HK-2 (cell line): Measurements from ENCODE around the gene MYO15B.

Source experiments
- DNase-seq: peaks from one replicate; pipeline ENCODE4 v3.0.0-alpha.2; 2018; ENCODE audit not compliant: unreplicated experiment

The MYO15B gene

DNA sequence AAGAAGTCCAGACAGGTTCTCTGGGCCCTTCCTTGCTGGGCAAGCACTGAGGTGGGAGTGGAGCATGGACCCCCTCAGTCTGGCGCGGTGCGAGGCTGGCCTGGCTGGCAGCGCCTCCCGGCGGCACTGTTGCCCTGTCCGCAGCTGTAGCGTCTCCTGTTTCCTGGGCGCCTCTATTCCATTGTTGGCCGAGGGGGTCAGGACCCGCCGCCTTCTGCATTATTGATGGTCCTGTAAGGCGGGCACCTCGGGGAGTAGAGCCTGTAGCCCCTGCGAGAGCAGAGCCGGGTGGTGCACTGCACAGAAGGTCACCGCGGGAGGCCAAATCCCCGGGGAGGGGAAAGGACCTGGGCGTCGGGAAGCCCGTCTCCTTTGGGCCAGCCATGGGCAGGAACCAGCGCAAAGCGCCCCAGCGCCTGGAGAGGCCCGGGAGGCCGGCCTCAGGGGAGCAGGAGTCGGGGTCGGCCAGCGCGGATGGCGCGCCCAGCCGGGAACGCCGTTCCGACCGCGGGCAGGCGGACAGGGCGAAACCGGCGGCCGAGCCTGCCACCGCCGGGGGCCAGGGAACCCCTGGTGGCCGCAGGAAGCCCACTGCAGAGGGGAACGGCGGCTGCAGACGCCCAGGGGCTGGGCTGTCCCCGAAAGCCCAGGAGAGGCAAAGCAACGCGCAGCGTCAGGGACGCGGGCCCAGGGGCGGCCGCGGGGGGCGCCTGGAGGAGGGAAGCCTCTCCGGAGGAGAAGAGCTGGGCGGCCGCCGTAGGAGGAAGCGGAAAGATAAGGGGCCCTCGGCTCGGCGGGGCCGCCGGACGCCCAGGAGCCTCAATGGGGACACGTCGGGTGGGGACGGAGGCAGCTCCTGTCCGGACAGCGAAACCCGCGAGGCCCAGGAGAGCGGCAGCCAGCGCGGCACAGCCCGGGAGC is at the start of gene MYO15B:
Gene MYO15B, plus strand, starts transcription at position 126 of the 921 bp plus-strand sequence. Its CDS starts 258 bp downstream, at position 384.
- no peak for DNase-seq

DNA sequence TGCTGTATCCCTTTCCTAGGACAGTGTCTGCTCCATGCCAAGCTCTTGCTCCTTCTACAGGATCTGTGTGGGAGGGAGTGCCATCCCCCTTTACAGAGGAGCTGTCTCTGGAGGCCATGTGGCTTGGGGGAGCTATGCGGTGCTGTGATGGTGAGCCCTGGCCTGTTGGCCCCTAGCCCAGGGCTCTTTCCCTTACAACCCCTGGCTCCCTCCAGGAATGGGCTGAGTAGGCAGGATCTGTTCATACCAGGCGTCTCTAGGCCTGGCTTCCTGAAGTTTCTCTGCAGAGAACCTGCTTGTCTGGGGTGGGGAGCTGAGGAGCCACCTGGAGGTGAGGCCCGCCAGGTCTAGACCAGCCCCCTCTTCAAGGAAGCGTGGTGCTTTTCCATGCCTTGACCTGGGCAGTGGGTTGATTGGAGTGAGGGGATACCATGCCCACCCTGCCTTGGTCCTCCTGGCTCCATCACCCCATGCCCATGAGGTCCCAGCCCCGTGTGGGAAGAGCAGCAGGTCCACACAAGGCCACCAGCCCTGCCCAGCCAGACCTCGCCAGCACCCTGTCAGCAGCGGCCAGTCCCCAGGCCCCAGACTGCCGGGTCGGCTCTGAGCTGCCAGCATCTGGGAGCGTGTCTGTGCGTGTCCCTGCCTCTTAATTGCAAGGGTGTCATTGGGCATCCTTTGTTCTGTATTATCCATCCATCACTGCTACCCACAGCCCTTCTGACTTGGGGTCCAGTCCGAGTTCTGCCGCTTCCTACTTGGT is 47.5 kb upstream of the MYO15B start:
- no peak for DNase-seq

DNA sequence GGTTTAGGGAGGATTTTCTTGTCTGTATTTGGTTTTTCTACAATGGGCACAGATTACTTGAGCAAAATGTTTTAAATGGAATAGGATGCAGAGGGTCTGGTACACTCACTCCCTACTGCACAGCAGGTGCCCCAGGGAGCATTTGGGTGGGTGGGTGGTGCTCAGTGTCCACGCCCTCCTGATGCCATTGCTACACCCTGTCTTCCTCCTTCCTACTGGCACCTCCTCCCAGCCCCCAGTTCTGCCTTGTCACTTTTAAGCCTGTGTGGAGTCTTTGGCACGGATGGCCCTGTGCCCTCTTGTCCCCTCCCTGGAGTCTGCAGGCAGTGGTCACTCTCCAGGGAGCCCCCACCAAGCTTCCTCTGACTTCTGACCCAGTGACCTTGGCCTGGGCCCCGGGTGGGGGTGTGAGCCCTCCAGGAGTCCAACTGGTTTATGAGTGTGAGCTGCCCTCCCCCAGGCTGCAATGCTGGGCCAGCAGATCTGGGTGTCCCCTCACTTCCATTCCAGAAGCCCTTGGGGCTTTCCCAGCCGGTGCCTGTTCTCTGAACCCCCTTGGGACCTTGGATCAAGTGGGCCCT is 46.6 kb upstream of the MYO15B start:
- DNase-seq, result no peak

DNA sequence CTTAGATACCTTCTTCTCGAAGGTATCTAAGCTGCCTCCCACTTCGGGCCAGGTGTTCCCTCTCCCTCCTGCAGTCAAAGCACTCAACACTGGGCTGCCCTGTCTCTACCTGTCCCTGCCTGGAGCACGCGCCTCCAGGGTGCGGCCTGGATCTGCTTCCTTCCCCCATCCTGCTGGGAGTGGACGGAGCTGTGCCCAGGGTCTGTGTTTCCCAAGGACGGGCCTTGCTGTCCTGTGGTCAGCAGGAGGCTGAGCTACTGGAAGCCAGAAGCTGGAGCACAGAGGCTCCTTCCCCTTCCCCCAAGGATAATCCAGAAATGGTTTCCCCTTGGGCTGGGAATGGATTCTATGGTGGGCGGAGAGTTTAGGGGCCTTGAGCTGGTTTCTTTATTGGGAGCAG is 45.4 kb upstream of the MYO15B start:
- no peak for DNase-seq

DNA sequence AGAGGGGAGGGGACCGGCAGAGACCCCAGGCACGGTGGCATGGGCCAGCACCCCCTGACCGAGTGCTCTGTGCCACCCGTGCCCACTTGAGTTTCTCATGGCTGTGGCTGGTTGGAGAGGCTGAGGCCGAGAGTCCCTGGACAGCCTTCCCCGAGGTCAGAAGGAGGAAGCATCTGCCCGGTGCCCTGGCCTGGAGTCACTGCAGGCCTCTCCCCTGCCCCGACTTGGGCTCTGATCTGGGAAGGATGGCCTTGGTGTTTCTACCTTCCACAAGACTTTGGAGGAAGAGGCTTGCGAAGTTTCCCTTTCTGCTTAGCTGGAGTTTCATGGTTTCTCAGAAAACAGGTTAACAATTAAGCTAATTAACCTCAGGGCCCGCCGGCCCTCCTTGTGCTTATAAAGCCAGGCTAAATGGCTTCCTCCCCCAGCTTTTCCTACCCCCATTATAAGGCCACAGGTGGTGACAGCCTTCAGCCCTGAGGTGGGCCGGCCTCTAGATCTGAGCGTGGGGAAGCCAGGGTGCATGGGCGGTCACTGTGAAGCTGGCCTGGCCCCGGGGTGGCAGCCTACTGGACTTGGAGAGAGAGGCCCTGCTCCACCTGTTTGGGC is 44.8 kb upstream of the MYO15B start:
- DNase-seq, result no peak

DNA sequence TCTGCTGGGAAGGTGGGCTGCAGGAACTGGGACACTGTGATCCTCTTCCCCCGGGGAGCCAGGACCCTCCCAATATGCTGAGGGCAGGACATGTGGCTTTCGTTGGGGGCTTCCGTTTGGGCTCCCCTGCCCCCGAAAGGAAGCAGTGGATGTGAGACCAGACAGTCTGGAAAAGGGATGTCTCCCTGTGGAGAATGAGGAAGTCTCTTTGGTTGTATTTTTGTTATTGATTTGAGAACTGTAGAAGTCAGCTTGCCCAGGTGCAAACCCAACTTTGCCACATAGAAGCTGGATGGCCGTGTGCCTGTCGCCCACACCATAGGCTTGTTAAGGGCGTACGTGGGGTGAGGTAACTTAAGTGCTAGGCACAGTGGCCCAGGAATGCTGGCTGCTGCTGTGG is 43.4 kb upstream of the MYO15B start:
- DNase-seq, result no peak

DNA sequence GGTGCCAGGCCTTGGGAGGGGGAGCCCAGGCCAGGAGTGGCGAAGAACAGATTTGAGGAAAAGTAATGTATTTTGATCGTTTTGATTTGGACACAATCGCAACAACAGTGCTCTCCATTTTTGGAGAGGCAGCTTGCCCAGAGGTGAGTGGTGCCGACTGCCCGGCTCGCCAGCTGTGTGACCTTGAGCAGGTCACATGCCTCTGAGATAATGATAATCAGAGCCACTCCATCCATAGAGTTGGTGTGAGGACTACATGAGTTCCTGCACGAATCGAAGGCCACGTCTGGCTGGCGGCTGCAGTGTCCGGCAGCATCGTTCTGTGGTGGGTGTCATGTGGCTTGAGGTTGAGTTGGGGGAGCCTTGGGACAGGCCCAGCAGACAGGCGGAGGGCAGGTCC is 41.4 kb upstream of the MYO15B start:
- no peak for DNase-seq

DNA sequence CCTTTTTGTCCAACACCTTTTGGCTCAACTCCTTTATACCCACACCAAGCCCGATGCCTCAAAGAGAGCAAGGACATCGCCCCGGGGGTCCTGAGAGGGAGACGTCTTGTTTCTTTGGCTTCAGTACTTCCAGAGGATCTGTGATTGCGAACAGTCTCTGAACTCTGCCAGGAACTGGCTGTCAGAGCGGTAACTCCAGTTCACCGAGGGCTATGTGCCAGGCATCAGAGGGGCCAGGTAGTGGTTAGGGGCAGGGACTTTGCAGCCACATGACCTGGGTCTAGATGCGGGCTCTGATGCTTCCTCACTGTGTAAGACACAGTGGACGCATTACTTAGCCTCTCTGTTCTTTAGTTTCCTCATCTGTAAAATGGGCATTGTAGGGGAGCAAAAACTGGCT is 40.5 kb upstream of the MYO15B start:
- no peak for DNase-seq

DNA sequence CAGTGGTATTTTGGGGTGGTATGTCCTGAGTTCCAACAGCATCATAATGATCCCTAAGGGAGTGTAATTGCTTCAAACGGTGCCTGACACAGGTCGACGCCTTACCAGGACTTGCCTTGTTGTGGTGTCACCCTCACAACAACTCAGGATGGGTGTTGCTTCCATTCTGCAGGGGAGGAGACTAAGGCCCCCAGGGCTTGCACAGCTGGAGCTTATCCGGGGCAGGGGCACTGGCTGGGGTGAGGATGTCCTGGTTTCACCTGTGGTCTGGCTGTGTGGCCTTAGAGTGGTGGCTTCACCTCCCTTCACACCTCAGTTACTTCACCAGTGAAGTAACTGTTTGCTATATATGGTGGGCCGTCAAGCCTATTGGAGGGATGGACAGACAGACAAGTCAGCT is 38.8 kb upstream of the MYO15B start:
- DNase-seq, result no peak

DNA sequence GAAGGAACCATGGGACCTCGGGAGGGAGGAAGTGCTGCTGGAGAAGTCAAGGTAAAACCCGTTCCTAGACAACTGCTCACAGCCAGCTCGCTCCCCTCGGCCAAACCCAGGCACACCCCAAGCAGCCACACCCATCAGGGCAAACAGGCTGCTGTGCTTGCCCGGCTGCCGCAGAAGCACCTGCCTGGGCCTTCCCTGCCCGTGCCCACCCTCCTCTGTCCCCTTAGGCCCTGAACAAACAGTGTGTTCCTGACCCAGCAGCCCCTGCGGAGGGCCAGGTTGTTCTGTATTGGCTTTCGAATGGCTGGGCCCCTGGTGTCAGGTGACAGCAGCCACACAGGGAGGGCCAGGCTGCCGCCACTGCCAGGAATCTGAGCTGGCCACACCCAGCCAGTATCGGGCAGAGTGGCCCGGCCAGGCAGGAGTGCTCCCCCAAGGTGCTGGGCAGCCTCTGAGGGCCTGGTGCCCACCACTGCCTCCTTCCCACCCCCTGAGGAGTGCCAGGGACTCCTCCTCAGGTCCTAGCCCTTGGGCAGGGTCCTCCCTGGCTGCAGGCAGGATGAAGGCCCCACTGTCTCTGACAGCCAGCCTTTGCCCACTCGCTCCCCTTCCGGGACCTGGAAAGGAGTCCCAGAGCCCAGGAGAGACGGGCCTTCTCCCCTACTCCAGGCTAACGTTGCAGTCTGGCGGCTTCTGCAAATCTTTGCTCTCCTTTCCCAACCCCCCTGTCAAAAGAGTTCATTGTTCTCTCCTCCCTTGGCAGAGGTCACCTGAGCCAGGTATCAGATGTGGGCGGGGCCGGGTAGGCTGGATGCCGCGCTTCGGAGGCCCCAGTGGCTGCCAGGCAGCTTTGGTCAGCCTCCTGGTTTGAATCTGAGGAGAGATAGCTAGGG is 38.1 kb upstream of the MYO15B start:
- DNase-seq, result no peak

DNA sequence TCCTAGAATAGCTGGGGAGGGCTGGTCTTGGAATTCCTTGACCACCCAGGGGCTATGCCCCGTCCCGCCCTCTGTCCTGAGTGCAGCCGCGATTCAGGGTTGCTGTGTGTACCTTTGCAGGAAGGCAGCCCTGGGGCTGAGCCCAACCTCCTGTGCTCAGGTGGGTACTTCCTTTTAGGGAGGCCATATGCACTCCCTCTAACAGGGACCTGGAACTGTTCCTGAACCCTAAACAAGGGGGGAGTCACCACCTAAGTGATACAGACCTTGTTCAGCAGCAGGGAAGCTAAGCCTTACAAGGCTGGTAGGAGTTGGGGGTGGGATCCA is 37.5 kb upstream of the MYO15B start:
- no peak for DNase-seq

DNA sequence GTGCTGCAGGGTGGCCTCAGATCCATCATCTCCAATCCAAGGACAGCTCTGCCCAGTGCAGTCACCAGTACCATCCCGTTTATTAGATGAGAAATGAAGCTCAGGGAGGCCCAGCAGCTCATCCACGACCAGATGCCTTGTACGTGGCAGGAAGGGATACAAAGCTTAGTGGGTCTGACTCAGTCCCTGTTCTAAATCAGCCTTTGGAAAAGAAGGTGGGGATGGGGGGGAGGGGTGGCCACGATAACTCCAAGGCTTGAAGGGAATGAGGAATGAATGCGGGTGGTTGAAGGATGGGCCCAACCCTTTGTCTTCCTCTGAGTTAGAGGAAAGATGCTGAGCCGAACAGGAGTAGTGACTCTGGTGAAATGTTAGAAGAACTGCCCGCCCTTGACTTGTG is 36.3 kb upstream of the MYO15B start:
- no peak for DNase-seq

DNA sequence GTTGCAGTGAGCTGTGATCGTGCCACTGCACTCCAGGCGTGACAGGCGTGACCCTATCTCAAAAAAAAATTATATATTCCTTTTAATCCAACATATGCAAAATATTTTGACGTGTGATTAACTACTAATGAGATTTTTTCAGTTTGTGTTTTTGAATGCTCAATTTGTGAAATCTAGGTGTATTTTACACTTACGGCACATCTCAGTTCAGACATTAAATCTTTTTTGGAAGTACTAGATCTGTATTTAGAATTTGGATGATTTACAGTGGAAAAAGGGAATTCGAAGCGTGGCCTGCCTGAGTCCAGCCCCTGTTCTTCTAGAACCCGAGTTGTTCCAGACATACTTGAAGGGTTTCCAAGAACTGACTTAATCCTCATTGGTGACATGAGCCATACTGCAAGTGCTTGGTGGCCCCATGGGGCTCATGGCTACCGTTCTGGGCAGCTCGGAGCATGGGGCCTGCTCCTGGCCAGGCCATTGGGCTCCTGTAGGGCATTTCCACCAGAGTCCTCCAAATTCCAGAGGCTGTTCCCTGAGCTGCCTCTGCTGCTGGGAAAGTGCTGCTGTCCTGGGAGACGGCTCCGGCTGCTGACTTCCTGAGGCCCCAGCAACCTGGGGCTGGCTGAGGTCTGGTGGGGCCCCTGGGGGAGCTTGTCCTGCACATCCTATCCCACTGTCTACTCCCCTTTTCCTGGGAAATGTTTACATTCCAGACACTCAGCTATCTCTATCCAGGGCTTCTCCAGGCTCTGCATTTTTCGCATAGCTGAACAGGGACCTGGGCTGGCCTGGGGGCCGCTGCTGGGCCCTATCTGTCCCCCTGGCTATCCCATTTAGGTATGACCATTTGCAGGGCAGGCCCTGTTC is 34.9 kb upstream of the MYO15B start:
- DNase-seq, result no peak

DNA sequence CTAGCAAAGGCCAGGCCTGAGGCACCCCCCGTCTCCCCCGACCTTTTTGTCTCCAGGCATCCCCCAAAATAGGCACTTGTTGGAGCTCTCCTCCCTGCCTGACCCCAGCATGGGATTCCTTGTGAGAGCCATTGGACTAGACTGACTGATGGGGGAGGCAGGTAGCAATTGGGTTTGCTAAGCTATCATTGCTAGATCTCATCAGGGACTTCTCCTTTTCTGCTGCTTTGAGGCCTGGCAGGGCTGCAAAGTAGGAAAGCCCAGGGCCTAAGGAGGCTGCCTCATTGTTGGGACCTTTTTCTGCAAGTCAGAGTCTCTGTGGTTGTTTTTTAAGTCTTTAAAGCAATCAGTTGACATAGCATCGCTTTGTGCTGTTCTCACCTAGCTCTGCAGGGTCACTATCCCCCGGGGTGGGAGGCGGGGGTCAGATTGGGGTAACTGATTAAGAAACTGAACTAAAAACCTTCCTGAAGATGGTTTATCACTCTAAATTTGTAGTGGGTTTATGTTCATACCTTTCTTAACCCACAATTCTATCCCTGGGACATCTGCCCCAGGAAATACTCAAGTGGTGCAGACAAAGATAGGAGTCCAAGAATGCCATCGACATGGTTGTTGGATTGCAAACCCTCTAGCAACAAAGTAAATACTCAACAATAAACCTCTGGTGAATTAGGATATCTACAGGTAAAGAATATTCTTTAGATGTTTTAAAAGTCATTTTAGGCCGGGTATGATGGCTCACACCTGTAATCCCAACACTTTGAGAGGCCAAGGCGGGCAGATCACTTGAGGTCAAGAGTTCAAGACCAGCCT is 34.1 kb upstream of the MYO15B start:
- DNase-seq, result no peak

DNA sequence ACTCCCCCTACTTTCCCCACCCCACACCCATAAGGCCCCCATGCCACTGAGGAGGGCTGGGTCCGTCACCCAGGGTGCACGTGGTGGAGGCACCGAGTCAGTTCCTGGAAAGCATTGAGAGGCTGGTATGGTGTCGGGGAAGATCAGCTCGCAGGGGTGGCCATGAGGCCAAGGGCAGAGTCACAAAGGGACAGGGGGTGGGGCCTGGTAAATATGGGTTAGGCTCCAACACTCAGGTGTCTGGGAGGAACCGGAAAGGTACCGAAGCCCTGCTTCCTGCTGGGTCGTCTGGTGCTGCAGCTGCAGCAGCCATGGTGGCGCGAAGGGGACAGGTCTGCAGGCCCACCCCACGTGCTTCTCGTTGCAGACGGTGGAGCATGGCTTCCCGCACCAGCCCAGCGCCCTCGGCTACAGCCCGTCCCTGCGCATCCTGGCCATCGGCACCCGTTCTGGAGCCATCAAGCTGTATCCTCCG is 31.9 kb upstream of the MYO15B start:
- no peak for DNase-seq

DNA sequence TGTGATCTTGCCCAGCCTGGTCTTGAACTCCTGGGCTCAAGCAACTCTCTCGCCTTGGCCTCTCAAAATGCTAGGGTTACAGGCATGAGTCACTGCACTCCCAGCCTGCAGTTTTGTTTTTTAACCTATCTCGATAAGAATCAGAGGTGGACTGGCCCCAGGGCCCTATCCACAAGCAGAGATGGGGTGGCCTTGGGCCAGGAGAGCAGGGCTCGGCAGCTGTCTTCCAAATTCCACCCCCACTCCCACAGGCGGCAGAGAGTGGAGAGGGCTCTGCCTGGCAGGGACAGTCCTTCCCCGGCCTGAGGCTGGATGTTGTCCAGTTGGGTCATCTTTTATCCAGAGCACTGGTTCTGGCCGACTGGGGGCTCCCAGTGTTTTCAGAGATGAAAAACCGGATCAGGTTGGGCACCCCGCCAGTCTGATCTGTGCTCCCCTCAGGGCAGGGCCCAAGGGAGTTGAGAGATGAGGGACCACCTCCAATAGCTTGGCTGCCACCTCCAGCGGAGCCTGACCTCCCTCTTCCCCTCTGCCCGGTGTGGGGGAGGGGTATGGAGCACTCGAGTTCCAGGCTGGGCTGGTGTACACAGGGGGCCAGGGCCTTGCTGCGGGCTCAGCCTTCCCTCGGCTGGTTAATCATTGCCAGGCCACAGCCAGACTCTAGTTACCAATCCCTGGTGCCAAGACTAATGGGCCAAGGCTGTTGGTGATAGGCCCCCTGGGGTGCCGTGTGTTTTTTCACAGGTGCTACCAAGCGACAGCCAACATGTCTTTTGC is 30.3 kb upstream of the MYO15B start:
- DNase-seq, result peak; percentile 87

DNA sequence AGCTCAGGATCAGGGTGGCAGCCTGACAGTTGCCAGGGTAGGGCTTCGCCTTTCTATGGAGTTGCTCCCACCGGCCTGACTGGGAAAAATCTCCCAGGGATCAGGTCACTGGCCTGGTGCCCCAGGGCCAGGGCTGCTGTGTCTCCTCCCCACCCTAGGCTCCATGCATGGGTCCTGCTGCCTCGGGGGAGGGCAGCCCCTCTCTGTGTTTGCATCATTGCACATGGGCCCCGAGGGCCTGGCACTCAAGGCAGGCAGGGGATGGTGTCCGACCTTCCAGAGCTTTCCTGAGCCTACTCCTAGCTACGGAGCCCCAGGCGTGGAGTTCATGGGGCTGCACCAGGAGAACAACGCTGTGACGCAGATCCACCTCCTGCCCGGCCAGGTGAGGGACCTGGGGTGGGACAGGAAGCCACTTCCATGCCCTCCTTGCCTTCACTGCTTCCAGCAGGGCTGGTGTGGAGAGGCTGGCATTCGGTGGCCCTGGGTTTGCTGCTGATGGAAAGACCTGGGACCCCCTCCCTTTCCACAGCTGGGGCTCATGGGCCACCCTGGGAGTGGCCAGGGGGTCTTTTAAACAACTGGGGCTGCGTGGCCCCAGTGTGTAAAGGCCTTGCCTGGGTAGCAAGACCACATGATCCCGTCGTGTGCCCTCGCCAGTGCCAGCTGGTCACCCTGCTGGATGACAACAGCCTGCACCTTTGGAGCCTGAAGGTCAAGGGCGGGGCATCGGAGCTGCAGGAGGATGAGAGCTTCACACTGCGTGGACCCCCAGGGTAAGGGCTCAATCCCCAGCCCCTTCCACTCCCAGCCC is 29.5 kb upstream of the MYO15B start:
- no peak for DNase-seq
